Nephron (organoid): ENCODE measurements around the gene ARHGEF12.
"Not testable (repeated sequence)": the region's sequence is repeated elsewhere in the genome, so short reads cannot be mapped to it uniquely, and the experiment has no call there.

Source experiments
- H3K27ac Mint-ChIP-seq, 3 experiments: 2 replicates each; pipeline ENCODE4 v1.8.0; 2020; ENCODE audit warnings: mixed read lengths in 3 of 3, mild to moderate bottlenecking in 2 of 3, moderate library complexity in 1 of 3
- H3K27me3 Mint-ChIP-seq: 2 replicates; pipeline ENCODE4 v1.8.0; 2021; ENCODE audit warnings: low read depth, mild to moderate bottlenecking, moderate library complexity, mixed read lengths
- H3K36me3 Mint-ChIP-seq: 2 replicates; pipeline ENCODE4 v1.8.0; 2020; ENCODE audit warnings: low read depth, mixed read lengths
- H3K4me1 Mint-ChIP-seq: 2 replicates; pipeline ENCODE4 v1.8.0; 2020; ENCODE audit warnings: mixed read lengths
- H3K4me3 Mint-ChIP-seq, 3 experiments: 2 replicates each; pipeline ENCODE4 v1.8.0; 2020; ENCODE audit warnings: mild to moderate bottlenecking in 3 of 3, mixed read lengths in 3 of 3, moderate library complexity in 2 of 3
- H3K9me3 Mint-ChIP-seq: 2 replicates; pipeline ENCODE4 v1.8.0; 2020; ENCODE audit warnings: mixed read lengths
- CTCF ChIP-seq, 3 experiments: fragments of 200-600 bp; sonication (generic); IDR thresholded peaks; one replicate each; pipeline ENCODE4 v1.5.0; 2021; ENCODE audit warnings: antibody characterized with exemption in 3 of 3; ENCODE audit not compliant: unreplicated experiment in 3 of 3

ARHGEF12 gene

GRCh38 chr11:120500414-120501071 lies 164.3 kb downstream of the ARHGEF12 start:
- Mint-ChIP-seq H3K27ac (no peak overlapping the region), H3K27me3 (no peaks in the 10 kb centered on the region), H3K4me1 (peaks cover 14% of the 10 kb centered on the region), H3K36me3 (no peaks in the 10 kb centered on the region), H3K4me3 (no peak overlapping the region), H3K9me3 (no peaks in the 10 kb centered on the region)
- TF ChIP-seq CTCF (IDR thresholded peaks at IDR 0.05; ENCODE audit: unreplicated experiment in 3 of 3), result no peak

GRCh38 chr11:120501440-120501839 lies 165.2 kb downstream of the ARHGEF12 start:
- Mint-ChIP-seq H3K27me3 (peaks cover 4% of the 10 kb centered on the region), H3K4me1 (peaks cover 10% of the 10 kb centered on the region), H3K9me3 (no peaks in the 10 kb centered on the region), H3K36me3 (no peaks in the 10 kb centered on the region), H3K27ac (no peak overlapping the region), H3K4me3 (no peak overlapping the region)
- no peak for TF ChIP-seq CTCF (IDR thresholded peaks at IDR 0.05; ENCODE audit: unreplicated experiment in 3 of 3)

GRCh38 chr11:120501976-120502755 lies 166.0 kb downstream of the ARHGEF12 start:
- Mint-ChIP-seq H3K9me3 (no peaks in the 10 kb centered on the region), H3K4me3 (no peak overlapping the region), H3K4me1 (peaks cover 6% of the 10 kb centered on the region), H3K36me3 (no peaks in the 10 kb centered on the region), H3K27ac (no peak overlapping the region), H3K27me3 (peaks cover 4% of the 10 kb centered on the region)
- TF ChIP-seq CTCF (IDR thresholded peaks at IDR 0.05; ENCODE audit: unreplicated experiment in 3 of 3), result no peak

GRCh38 chr11:120503529-120503928 lies 167.3 kb downstream of the ARHGEF12 start:
- not testable (repeated sequence) for H3K9me3 Mint-ChIP-seq, H3K4me1 Mint-ChIP-seq, H3K4me3 Mint-ChIP-seq, H3K27ac Mint-ChIP-seq, H3K36me3 Mint-ChIP-seq
- peaks cover 12% of the 10 kb centered on the region for H3K27me3 Mint-ChIP-seq

GRCh38 chr11:120505801-120506425 lies 169.7 kb downstream of the ARHGEF12 start:
- Mint-ChIP-seq H3K27ac (no peak overlapping the region), H3K27me3 (peaks cover 29% of the 10 kb centered on the region), H3K4me3 (no peak overlapping the region), H3K4me1 (no peaks in the 10 kb centered on the region), H3K36me3 (no peaks in the 10 kb centered on the region), H3K9me3 (no peaks in the 10 kb centered on the region)
- TF ChIP-seq CTCF (IDR thresholded peaks at IDR 0.05; ENCODE audit: unreplicated experiment in 3 of 3), result no peak

- TF ChIP-seq CTCF (IDR thresholded peaks at IDR 0.05; ENCODE audit: unreplicated experiment in 3 of 3), result no peak
- Mint-ChIP-seq H3K4me3 (peak overlapping the region; percentile 53 to 81 (median 79)), H3K36me3 (no peaks in the 10 kb centered on the region), H3K27ac (no peak overlapping the region), H3K4me1 (no peaks in the 10 kb centered on the region), H3K9me3 (no peaks in the 10 kb centered on the region), H3K27me3 (peaks cover 39% of the 10 kb centered on the region)
Measured at GRCh38 chr11:120509346-120510053, 173.3 kb downstream of the ARHGEF12 start.
